ENCODE results near the gene PRPF8. TPM values are rescaled to one million over a fixed set of nuclear protein-coding genes. Genes with fewer than 3 reads are reported as not detected.

Gene PRPF8
- polyA plus RNA-seq, 3 donors: 53.3 to 128 (median 78.0) TPM

GRCh38 chr17:1627982-1628855 lies 56.4 kb downstream of the PRPF8 start, which contains the start of gene SLC43A2:
SLC43A2 (minus strand) TSS chr17:1628834; CDS start chr17:1627874, 960 bp downstream.
- peaks cover 37 to 39% of the 10 kb centered on the region in 2 donors for H3K36me3 Mint-ChIP-seq
- no peak for TF ChIP-seq CTCF (IDR thresholded peaks at IDR 0.05)
- H3K4me2 ChIP-seq (replicated peaks; ENCODE audit: extremely low read depth, low read length, poor library complexity, severe bottlenecking): peak within 1 kb of the TSS; percentile 92
- H3K9me3 ChIP-seq (replicated peaks in 1 of 2; ENCODE audit: control insufficient read depth in 1 of 2, insufficient read depth in 1 of 2, low read length in 2 of 2): no peaks in the 10 kb centered on the region
- peaks cover 64 to 78% of the 10 kb centered on the region in 2 donors for H3K4me1 ChIP-seq (ENCODE audit: control insufficient read depth in 1 of 2, insufficient read depth in 2 of 2, low read length in 2 of 2)
- peak within 1 kb of the TSS; percentile 95 to 96 for H3K4me3 Mint-ChIP-seq
- H3K27me3 Mint-ChIP-seq (ENCODE audit: low read depth in 3 of 3): peaks cover 0 to 17% (median 1%) of the 10 kb centered on the region in 3 donors
- peaks cover 0 to 3% (median 0%) of the 10 kb centered on the region in 7 donors for H3K9me3 Mint-ChIP-seq
- WGBS (ENCODE audit: insufficient coverage): under 1% methylated on average over 95 of the region's 95 CpGs
- H2AFZ ChIP-seq (ENCODE audit: insufficient read depth, low read depth, low read length, poor library complexity, severe bottlenecking): no peak within 1 kb of the TSS
- peaks cover 49% of the 10 kb centered on the region for H4K20me1 ChIP-seq (ENCODE audit: insufficient read depth, low read length)
- peaks cover 50% of the 10 kb centered on the region for H3K79me2 ChIP-seq (ENCODE audit: insufficient read depth, low read length)
- peak within 1 kb of the TSS; percentile 95 to 100 (median 99) for H3K4me3 ChIP-seq (replicated peaks in 1 of 3; ENCODE audit: low read depth in 2 of 3, low read length in 3 of 3)
- H3K27ac Mint-ChIP-seq: peak within 1 kb of the TSS; percentile 93 to 98 (median 97)
- H3K4me1 Mint-ChIP-seq: peaks cover 56% of the 10 kb centered on the region
- intact Hi-C loops (cut with micrococcal nuclease): loop anchor here (1.0 to 5.0 kb wide), 6 partner anchors 17 to 54 kb away; partner anchors contain the start of gene RILP (in 1 of the 2)
- peak within 1 kb of the TSS; percentile 97 for H3K9ac ChIP-seq (ENCODE audit: insufficient read depth, low read length, poor library complexity, severe bottlenecking)
- peak within 1 kb of the TSS; percentile 95 for H3K27ac ChIP-seq (ENCODE audit: low read depth in 1 of 2, low read length in 2 of 2)
- DNase-seq: peak; percentile 78 to 86 (median 80)
- no peaks in the 10 kb centered on the region for H3K27me3 ChIP-seq (ENCODE audit: control insufficient read depth in 2 of 2, insufficient read depth in 2 of 2, low read length in 2 of 2)
- peaks cover 16 to 33% of the 10 kb centered on the region in 2 donors for H3K36me3 ChIP-seq (replicated peaks in 1 of 2; ENCODE audit: control insufficient read depth in 1 of 2, insufficient read depth in 2 of 2, low read length in 2 of 2)

GRCh38 chr17:1627182-1627981 lies 57.3 kb downstream of the PRPF8 start:
- TF ChIP-seq CTCF (IDR thresholded peaks at IDR 0.05): no peak
- H3K27me3 ChIP-seq (ENCODE audit: control insufficient read depth in 2 of 2, insufficient read depth in 2 of 2, low read length in 2 of 2): no peaks in the 10 kb centered on the region
- H3K79me2 ChIP-seq (ENCODE audit: insufficient read depth, low read length): peaks cover 50% of the 10 kb centered on the region
- whole genome bisulfite sequencing (ENCODE audit: insufficient coverage): under 1% methylated on average over 38 of the region's 39 CpGs
- H3K4me3 ChIP-seq (replicated peaks in 1 of 3; ENCODE audit: low read depth in 2 of 3, low read length in 3 of 3): peak overlapping the region; percentile 95 to 100 (median 99)
- H3K27ac ChIP-seq (ENCODE audit: low read depth in 1 of 2, low read length in 2 of 2): peak overlapping the region; percentile 95
- peak overlapping the region; percentile 95 to 98 (median 97) for H3K27ac Mint-ChIP-seq
- peak overlapping the region; percentile 92 for H3K4me2 ChIP-seq (replicated peaks; ENCODE audit: extremely low read depth, low read length, poor library complexity, severe bottlenecking)
- no peaks in the 10 kb centered on the region for H3K9me3 ChIP-seq (replicated peaks in 1 of 2; ENCODE audit: control insufficient read depth in 1 of 2, insufficient read depth in 1 of 2, low read length in 2 of 2)
- peak overlapping the region; percentile 95 to 96 for H3K4me3 Mint-ChIP-seq
- intact Hi-C loops (cut with micrococcal nuclease): loop anchor here (2.0 to 5.0 kb wide), 3 partner anchors 17 to 35 kb away; no protein-coding TSS in a partner anchor
- peaks cover 0 to 3% (median 0%) of the 10 kb centered on the region in 7 donors for H3K9me3 Mint-ChIP-seq
- peaks cover 64 to 78% of the 10 kb centered on the region in 2 donors for H3K4me1 ChIP-seq (ENCODE audit: control insufficient read depth in 1 of 2, insufficient read depth in 2 of 2, low read length in 2 of 2)
- H3K4me1 Mint-ChIP-seq: peaks cover 58% of the 10 kb centered on the region
- peaks cover 20 to 36% of the 10 kb centered on the region in 2 donors for H3K36me3 ChIP-seq (replicated peaks in 1 of 2; ENCODE audit: control insufficient read depth in 1 of 2, insufficient read depth in 2 of 2, low read length in 2 of 2)
- H3K27me3 Mint-ChIP-seq (ENCODE audit: low read depth in 3 of 3): peaks cover 0 to 17% (median 1%) of the 10 kb centered on the region in 3 donors
- no peak overlapping the region for H2AFZ ChIP-seq (ENCODE audit: insufficient read depth, low read depth, low read length, poor library complexity, severe bottlenecking)
- peak overlapping the region; percentile 97 for H3K9ac ChIP-seq (ENCODE audit: insufficient read depth, low read length, poor library complexity, severe bottlenecking)
- H3K36me3 Mint-ChIP-seq: peaks cover 44 to 46% of the 10 kb centered on the region in 2 donors
- DNase-seq: peak; percentile 87 to 88 (median 87)
- H4K20me1 ChIP-seq (ENCODE audit: insufficient read depth, low read length): peaks cover 57% of the 10 kb centered on the region

Measured in CD14-positive monocyte (primary cell).